Uterus (tissue), 4 donors: ENCODE data around the gene PLEKHJ1. TPM values are rescaled to one million over a fixed set of nuclear protein-coding genes. Genes with fewer than 3 reads are reported as not detected.
A peak's percentile ranks its signal among the peaks of the same experiment; 100 is the strongest.

ENCODE experiments used
- DNase-seq, 2 donors: peaks; one replicate each; pipeline ENCODE4 v3.0.0-alpha.2; 2019 to 2020
- H3K27ac ChIP-seq, 2 donors: fragments of 200-600 bp; sonication (generic); 1 replicate in 1 of 2; 2 replicates in 1 of 2; pipeline ENCODE4 v1.5.1; 2016 to 2018
- H3K27me3 ChIP-seq, 2 donors: fragments of 200-600 bp; sonication (generic); one replicate each; pipeline ENCODE4 v1.5.1; 2018 to 2019; ENCODE audit warnings: control low read depth in 1 of 2
- H3K36me3 ChIP-seq, 2 donors: fragments of 200-600 bp; sonication (generic); one replicate each; pipeline ENCODE4 v1.5.1; 2019; ENCODE audit warnings: control low read depth in 1 of 2
- H3K4me1 ChIP-seq, 2 donors: fragments of 200-600 bp; sonication (generic); one replicate each; pipeline ENCODE4 v1.5.1; 2018 to 2019; ENCODE audit warnings: control low read depth in 1 of 2
- H3K4me3 ChIP-seq, 2 donors: fragments of 200-600 bp; sonication (generic); 1 replicate in 1 of 2; 2 replicates in 1 of 2; pipeline ENCODE4 v1.5.1; 2018 to 2019; ENCODE audit warnings: mild to moderate bottlenecking in 1 of 2
- H3K9me3 ChIP-seq, 2 donors: fragments of 200-600 bp; sonication (generic); one replicate each; pipeline ENCODE4 v1.5.1; 2019; ENCODE audit warnings: control low read depth in 1 of 2
- POLR2A ChIP-seq, 2 donors: fragments of 450-650 bp; IDR thresholded peaks; one replicate each; pipeline ENCODE4 v1.6.1; 2016; ENCODE audit warnings: antibody characterized with exemption in 2 of 2, mild to moderate bottlenecking in 1 of 2, moderate library complexity in 1 of 2
- intact Hi-C: fragments of 100-400 bp; cut with DNase I; formaldehyde crosslinking; loops from one replicate; pipeline ENCODE4 v1.15.1; 2023; ENCODE audit warnings: low total_unique reads
- total RNA-seq, 4 donors: library from RNA; depleted of rRNA in 3 of 4; stranded (reverse); fragments of >200 nt in 3 of 4; gene quantifications; one replicate each; pipeline versions ENCODE4 v1.1.0 to v1.2.4, GENCODE V29; 2014 to 2023
- TF ChIP-seq, protein P1 (sequence below), 4 experiments: fragments of 200-600 bp in 2 of 4; fragments of 450-650 bp in 2 of 4; sonication (generic) in 2 of 4; IDR thresholded peaks; one replicate each; pipeline ENCODE4 v1.5.1; 2016 to 2019; ENCODE audit warnings: antibody characterized with exemption in 4 of 4, mild to moderate bottlenecking in 2 of 4, moderate library complexity in 1 of 4
- donor health status: DM: yes; HTN: yes; CAD: no.

Gene PLEKHJ1
- total RNA-seq, 4 donors from 2014 or later: 5.9 to 56.7 (median 30.1) TPM

DNA sequence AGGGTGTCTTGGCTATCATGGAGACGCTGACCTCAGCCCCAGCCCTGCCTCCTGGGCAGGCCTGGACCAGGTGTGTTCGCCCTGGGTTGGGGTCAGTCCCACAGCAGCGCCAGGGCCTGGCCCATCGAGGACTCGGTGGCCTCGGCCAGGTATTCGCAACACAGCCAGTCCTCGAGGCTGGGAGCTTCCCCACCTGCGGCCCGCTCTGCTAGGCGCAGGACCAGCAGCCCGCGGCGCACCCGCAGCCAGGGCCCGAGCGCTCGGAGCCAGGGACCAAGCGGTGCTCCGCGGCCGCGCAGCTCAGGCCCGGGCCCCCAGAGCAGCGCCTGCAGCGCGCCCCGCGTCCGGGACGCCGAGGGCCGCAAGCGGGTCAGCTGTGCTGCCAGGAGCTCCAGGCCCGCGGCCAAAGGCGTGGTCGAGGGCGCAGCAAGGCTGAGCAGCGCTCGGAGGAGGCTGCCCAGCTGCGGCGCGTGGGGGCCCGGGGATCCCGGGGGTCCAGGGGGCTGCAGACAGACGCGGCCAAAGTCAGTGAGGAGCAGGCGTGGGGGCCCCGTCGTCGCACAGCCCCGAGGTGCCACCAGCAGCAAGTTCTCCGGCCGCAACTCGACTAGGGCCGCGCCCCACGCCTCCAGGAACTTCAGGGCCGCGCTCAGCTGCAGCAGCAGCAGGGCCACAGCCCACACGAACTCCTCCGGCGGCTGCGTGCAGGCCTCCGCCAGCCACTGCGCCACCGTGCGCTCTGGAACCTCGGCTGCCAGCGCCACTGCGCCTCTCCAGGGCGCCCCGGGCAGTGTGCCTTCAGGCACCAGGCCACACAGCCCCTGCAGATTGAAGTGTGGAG lies 39.7 kb upstream of the PLEKHJ1 start:
- H3K4me3 ChIP-seq: peak overlapping the region in 1 of 2 donors; percentile 8
- DNase-seq: peak in 1 of 2 donors; percentile 61

DNA sequence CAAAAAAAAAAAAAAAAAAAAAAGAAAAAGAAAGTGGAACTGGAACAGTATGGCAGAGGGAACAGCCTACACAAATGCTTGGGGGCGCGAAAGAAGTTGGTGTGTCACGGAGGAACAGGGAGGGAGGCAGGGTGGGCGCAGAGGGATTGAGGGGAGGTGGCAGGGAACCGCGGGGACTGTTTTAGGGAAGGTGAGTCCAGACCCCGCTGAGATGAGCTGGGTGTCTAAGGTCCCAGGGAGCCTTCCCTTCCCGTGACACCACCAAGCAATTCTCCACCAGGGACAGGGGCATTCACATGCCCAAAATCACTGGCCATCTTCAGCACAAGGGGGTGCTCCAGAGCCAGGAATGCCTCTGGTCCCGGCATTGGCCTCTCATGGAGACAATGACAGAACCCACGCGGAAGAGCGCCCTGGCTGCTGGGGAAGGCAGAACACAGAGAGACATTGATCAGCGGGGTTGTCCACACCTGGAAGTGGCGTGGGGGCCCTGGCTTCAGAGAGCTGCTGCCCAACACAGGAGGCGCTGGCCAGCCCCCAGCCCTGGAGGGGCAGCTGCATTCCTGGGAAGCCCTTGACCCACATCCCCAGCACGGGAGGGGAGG lies 38.9 kb upstream of the PLEKHJ1 start:
- intact Hi-C loops: loop anchor here (5.0 to 10.0 kb wide), 2 partner anchors 38 to 120 kb away; partner anchors contain the start of genes AP3D1, PLEKHJ1 and SF3A2
- Histone ChIP-seq H3K9me3 (no peaks in the 10 kb centered on the region), H3K27me3 (no peaks in the 10 kb centered on the region), H3K36me3 (no peaks in the 10 kb centered on the region), H3K4me1 (peaks cover 3 to 15% of the 10 kb centered on the region in 2 donors), H3K27ac (peak overlapping the region; percentile 3 to 11), H3K4me3 (no peak overlapping the region)
- DNase-seq: peak in 1 of 2 donors; percentile 67
- no peak for TF ChIP-seq POLR2A (IDR thresholded peaks at IDR 0.05)
- TF ChIP-seq, protein P1, sequence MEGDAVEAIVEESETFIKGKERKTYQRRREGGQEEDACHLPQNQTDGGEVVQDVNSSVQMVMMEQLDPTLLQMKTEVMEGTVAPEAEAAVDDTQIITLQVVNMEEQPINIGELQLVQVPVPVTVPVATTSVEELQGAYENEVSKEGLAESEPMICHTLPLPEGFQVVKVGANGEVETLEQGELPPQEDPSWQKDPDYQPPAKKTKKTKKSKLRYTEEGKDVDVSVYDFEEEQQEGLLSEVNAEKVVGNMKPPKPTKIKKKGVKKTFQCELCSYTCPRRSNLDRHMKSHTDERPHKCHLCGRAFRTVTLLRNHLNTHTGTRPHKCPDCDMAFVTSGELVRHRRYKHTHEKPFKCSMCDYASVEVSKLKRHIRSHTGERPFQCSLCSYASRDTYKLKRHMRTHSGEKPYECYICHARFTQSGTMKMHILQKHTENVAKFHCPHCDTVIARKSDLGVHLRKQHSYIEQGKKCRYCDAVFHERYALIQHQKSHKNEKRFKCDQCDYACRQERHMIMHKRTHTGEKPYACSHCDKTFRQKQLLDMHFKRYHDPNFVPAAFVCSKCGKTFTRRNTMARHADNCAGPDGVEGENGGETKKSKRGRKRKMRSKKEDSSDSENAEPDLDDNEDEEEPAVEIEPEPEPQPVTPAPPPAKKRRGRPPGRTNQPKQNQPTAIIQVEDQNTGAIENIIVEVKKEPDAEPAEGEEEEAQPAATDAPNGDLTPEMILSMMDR (IDR thresholded peaks at IDR 0.05): peak; percentile 36 to 69 (median 54)

More for the DNA sequence above, 39.7 kb upstream of the PLEKHJ1 start:
- TF ChIP-seq, protein P1 (IDR thresholded peaks at IDR 0.05): no peak
- no peak for TF ChIP-seq POLR2A (IDR thresholded peaks at IDR 0.05)
- Histone ChIP-seq H3K27ac (peak overlapping the region in 1 of 2 donors; percentile 3), H3K9me3 (no peaks in the 10 kb centered on the region), H3K36me3 (no peaks in the 10 kb centered on the region), H3K27me3 (no peaks in the 10 kb centered on the region), H3K4me1 (peaks cover 3 to 15% of the 10 kb centered on the region in 2 donors)
- intact Hi-C loops: loop anchor here (10.0 kb wide), 1 partner anchor 121 kb away; the partner anchor contains the start of gene AP3D1

DNA sequence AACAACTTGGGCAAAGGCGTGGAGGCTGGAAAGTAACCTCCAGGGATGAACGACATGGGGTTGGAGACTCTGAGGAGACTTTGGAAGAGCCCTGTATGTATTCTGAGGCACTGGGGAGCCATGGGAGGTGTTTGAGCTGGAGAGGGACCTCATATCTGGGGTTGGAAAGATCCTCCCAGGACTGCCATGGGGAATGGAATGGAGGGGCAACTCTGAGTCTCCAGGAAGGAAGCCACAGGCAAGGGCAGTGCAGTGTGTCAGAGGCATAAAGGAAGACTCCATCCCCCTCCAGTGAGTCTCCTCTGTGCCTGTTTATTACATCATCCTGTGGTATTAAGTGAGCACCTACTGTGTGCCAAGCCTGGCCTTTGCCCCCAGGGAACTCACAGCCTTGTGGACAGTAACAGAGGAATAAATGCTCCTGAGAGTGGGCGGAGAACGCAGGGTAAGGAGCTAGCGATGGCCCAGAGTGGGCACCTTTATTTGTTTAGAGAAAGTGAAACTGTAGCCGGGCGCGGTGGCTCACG lies 38.1 kb upstream of the PLEKHJ1 start:
- no peak for DNase-seq
- intact Hi-C loops: loop anchor here (5.0 to 10.0 kb wide), 2 partner anchors 37 to 119 kb away; partner anchors contain the start of genes AP3D1, PLEKHJ1 and SF3A2
- Histone ChIP-seq H3K27ac (peak overlapping the region; percentile 98 to 100), H3K36me3 (no peaks in the 10 kb centered on the region), H3K4me1 (peaks cover 3 to 15% of the 10 kb centered on the region in 2 donors), H3K27me3 (no peaks in the 10 kb centered on the region), H3K4me3 (no peak overlapping the region), H3K9me3 (no peaks in the 10 kb centered on the region)
- TF ChIP-seq POLR2A (IDR thresholded peaks at IDR 0.05): no peak
- TF ChIP-seq, protein P1 (IDR thresholded peaks at IDR 0.05): no peak

DNA sequence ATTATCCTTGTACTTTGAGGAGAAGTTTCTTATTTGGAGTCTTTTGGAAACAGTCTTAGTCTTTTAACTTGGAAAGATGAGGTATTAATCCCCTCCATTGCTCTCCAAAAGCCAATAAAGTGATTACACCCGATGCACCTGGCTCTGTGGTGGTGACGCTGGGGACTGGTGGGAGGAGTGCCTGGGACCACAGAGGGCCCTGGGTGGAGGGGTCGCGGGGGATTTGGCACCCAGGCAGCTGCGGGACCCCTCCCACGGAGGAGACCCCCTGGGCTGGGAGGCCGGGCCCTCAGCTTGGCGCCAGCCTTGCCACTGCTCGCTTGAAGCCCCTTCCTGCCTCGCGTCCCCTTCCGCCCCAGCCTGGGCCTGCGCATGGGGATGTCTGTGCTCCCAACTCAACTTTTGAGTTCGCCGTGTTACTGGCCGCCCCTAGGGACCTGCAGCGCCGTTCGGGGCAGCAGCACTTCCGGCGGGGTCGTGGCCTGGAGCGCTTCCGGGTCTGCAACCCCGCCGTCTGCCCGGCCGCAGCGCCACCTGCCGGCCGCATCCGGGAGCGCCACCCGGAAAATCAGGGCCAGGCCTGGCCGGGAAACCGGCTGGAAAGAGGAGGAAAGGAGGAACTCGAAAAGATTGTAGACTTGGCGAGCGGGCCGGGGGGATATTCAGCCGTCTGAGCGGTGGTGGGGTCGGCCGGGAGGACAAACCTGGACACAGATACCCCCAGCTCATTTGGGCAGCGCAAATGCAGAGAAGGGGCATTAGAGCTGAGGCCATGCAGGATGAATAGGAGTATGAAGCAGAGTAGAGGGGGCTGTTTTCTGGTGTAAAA lies 37.4 kb upstream of the PLEKHJ1 start:
- H3K9me3 ChIP-seq: no peaks in the 10 kb centered on the region
- no peaks in the 10 kb centered on the region for H3K36me3 ChIP-seq
- H3K27me3 ChIP-seq: no peaks in the 10 kb centered on the region
- peak; percentile 53 to 77 for DNase-seq
- intact Hi-C loops: loop anchor here (5.0 to 10.0 kb wide), 2 partner anchors 36 to 119 kb away; partner anchors contain the start of genes AP3D1, PLEKHJ1 and SF3A2
- TF ChIP-seq POLR2A (IDR thresholded peaks at IDR 0.05): no peak
- TF ChIP-seq, protein P1 (IDR thresholded peaks at IDR 0.05): peak; percentile 91 to 97 (median 94)
- no peak overlapping the region for H3K4me3 ChIP-seq
- peaks cover 3 to 15% of the 10 kb centered on the region in 2 donors for H3K4me1 ChIP-seq
- peak overlapping the region; percentile 98 to 100 for H3K27ac ChIP-seq
